Rectal smooth muscle tissue (tissue), 1 donor: Measurements from ENCODE around the gene FCMR.
A peak's percentile ranks its signal among the peaks of the same experiment; 100 is the strongest.

ENCODE experiments used
- H3K27ac ChIP-seq: one replicate; pipeline ENCODE4 v1.7.0; 2013; ENCODE audit warnings: low read depth, low read length, inconsistent platforms
- H3K27me3 ChIP-seq: one replicate; pipeline ENCODE4 v1.7.0; 2013; ENCODE audit warnings: low read length; ENCODE audit not compliant: control insufficient read depth, insufficient read depth
- H3K36me3 ChIP-seq: one replicate; pipeline ENCODE4 v1.7.0; 2013; ENCODE audit warnings: low read length; ENCODE audit not compliant: control insufficient read depth, insufficient read depth
- H3K4me1 ChIP-seq: one replicate; pipeline ENCODE4 v1.7.0; 2013; ENCODE audit warnings: low read length; ENCODE audit not compliant: control insufficient read depth, insufficient read depth
- H3K4me3 ChIP-seq: one replicate; pipeline ENCODE4 v1.7.0; 2013; ENCODE audit warnings: low read length
- H3K9ac ChIP-seq: one replicate; pipeline ENCODE4 v1.7.0; 2013; ENCODE audit warnings: low read length

Gene FCMR, protein sequence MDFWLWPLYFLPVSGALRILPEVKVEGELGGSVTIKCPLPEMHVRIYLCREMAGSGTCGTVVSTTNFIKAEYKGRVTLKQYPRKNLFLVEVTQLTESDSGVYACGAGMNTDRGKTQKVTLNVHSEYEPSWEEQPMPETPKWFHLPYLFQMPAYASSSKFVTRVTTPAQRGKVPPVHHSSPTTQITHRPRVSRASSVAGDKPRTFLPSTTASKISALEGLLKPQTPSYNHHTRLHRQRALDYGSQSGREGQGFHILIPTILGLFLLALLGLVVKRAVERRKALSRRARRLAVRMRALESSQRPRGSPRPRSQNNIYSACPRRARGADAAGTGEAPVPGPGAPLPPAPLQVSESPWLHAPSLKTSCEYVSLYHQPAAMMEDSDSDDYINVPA

DNA sequence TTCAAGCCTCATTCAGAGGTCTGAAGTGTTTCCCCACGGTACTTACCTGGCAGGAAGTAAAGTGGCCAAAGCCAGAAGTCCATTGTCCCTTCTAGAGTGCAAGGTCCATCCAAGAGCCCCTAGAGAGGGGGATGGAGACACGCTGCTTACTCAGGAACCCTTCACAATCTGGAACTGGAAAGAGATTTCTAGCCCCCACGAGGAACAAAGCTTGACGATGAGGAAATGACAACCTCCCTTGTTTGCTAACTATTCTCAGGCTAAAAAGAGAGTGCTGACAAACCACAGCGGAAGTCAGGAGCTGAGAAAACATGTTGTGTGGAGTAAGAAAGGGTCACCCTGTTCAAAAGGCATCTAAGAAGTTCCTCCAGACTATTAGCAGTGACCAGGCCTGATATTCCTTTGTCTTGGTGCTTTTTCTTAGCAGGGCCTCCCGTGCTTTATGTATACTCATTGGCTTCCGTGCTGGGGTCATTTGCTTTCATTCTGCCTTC, at the start of gene FCMR:
FCMR (minus strand) TSS at position 170 of the 494 bp plus-strand sequence; CDS start at position 83, 87 bp downstream.
- H3K36me3 ChIP-seq = no peaks in the 10 kb centered on the region
- H3K27ac ChIP-seq = no peak within 1 kb of the TSS
- no peaks in the 10 kb centered on the region for H3K4me1 ChIP-seq
- peak within 1 kb of the TSS; percentile 32 for H3K4me3 ChIP-seq
- H3K27me3 ChIP-seq = no peaks in the 10 kb centered on the region
- H3K9ac ChIP-seq = peak within 1 kb of the TSS; percentile 18

DNA sequence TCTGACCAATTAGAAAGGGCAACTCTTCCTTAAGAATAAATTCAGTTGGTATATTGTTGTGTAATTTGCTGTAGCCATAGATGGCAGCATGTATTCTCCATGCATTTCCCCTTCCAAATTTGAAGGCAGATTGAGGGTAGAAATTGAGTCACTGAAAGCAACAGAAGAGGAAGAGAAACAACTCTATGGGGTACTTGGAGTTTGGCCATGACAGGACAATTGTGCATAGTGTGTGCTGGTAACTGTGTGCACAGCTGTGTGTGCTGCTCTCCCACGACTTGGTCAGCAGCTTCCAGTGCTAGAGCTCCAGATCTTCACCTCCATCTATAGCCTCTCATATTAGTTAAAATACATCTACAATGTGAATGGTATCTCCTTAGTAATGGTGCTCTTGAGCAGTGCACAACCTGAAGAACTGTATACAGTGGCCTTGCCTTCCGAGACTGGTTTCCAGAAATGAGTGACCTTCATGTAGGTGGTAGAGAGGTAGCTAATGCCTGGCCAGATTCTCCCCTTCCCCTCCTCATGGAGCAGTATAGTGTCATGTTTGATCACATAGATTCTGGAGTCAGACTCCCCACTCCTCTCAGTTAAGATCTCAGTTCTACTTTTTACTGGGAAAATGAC, 49.4 kb upstream of the FCMR start:
- H3K9ac ChIP-seq = no peak overlapping the region
- H3K4me1 ChIP-seq = no peaks in the 10 kb centered on the region
- no peak overlapping the region for H3K4me3 ChIP-seq
- no peaks in the 10 kb centered on the region for H3K36me3 ChIP-seq
- H3K27me3 ChIP-seq = no peaks in the 10 kb centered on the region
- no peak overlapping the region for H3K27ac ChIP-seq

DNA sequence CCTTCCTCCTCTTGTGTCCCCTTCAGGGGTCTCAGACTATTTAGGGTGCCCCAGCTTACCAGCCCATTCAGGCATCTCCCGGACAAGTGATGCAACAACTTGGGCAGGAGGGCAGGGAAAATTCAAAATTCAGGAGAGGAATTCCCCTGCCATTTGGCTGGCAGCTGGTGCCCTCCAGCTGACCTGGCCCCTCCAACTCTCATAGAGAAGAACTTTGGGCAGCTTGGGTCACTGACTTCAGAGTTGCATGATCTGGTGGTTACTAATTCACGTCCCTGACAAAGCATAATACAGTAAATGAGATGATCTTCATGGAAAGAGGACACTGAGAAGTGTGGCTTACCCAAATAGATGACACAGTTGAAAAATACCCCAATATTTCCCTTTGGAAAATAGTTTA, 48.7 kb upstream of the FCMR start, which contains the start of gene FCAMR:
FCAMR (minus strand) TSS at position 15 of the 400 bp plus-strand sequence. CDS start 335 bp downstream, outside the sequence.
- H3K4me3 ChIP-seq = no peak within 1 kb of the TSS
- H3K4me1 ChIP-seq = no peaks in the 10 kb centered on the region
- no peak within 1 kb of the TSS for H3K9ac ChIP-seq
- no peak within 1 kb of the TSS for H3K27ac ChIP-seq
- H3K27me3 ChIP-seq = no peaks in the 10 kb centered on the region
- no peaks in the 10 kb centered on the region for H3K36me3 ChIP-seq

DNA sequence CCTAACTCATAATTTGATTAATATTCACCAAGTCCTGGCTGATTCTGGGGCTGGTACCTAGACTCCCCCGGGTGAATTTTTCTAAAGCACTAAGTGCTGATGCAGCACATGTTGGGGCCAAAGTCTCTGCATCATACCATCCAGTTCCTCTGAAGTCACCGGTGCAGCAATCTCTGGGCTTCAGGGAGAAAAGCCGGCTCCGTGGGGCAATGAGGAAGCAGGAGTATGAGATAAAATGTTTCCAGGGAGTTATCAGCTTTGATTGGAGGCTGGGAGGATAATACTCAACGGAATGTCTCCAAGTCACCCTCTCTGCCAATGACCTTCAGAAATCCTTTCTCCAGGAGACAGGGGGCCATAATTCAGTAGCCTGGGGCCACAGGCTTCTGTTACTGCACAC, 47.3 kb upstream of the FCMR start:
- Histone ChIP-seq H3K4me3 (no peak overlapping the region), H3K9ac (no peak overlapping the region), H3K4me1 (no peaks in the 10 kb centered on the region), H3K27ac (no peak overlapping the region), H3K36me3 (no peaks in the 10 kb centered on the region), H3K27me3 (no peaks in the 10 kb centered on the region)

DNA sequence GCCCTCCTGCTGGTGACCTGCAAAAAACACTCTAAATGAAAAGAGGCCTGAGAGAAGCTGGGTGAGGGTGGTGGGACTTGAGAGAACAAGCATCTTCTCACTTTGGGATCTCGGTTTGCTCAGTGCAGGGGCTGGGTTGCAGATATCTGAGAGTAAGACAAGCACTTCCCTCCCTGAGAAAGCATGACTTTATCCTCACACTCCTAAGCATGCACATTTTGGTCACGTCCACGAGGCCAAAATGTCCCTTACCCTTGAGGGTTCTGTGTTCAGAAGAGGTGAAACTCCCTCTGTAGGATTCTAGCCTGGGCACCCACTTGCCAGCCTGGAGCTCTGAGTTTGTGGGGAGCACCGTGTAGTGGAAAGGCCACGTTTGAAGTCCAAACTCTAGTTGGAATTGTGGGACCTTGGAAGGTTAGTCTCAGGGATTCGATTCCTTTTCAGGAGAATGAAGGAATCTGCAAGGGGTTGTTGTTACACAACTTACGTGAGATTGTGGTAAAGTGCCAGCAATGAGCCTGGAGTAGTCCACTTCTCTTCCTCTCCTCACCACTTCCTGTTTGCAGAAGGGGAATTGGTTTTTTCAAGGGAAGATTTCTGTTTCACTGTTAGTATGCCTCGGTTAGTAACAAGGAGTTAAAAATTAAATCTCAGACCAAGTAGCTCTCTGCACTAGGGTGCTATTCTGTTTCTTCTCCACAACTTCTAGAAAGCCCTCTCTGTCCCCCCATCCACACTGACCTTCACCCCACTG, 45.5 kb upstream of the FCMR start:
- no peaks in the 10 kb centered on the region for H3K36me3 ChIP-seq
- no peak overlapping the region for H3K4me3 ChIP-seq
- H3K4me1 ChIP-seq = no peaks in the 10 kb centered on the region
- no peak overlapping the region for H3K27ac ChIP-seq
- H3K27me3 ChIP-seq = no peaks in the 10 kb centered on the region
- no peak overlapping the region for H3K9ac ChIP-seq

DNA sequence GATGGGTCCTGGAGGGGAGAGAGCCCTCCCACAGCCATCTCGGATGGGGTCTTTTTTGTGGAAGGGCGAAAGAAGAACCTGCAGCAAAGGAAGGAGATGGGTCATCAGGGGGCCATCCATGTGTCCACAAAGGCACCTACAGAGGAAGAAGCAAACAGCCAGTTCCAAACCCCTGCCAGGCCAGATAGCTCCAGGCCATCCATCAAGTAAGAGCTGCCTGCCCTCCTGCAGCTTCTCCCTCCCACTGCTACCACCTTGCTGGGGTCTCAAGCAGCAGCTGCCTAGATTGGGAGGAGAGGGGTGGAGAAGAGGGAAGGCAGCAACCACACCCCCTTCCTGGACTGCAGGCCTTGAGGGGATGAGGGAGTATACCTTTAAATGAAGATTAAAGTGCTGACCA, 44.0 kb upstream of the FCMR start:
- Histone ChIP-seq H3K27me3 (no peaks in the 10 kb centered on the region), H3K27ac (no peak overlapping the region), H3K36me3 (no peaks in the 10 kb centered on the region), H3K4me3 (no peak overlapping the region), H3K9ac (no peak overlapping the region), H3K4me1 (no peaks in the 10 kb centered on the region)

DNA sequence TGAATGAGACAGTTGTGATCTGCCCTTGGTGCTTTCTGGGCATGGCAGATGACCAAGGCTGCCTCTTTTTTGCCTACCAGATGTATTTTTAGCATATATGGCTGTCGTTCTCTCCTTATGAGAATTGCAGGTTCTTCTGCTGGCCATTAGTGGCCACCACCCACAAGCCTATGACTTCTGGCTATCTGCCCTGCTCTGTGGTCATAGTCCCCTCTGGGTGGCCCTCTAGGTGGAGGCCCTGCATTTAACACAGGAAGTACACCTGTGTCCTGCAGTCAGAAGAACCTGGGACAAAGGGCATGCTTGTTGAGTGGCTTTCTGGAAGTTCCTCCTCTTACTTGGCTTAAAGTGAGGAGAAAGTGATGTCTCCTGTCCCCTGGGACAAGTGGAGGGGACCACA, 42.0 kb upstream of the FCMR start:
- H3K4me3 ChIP-seq = no peak overlapping the region
- H3K9ac ChIP-seq = no peak overlapping the region
- no peaks in the 10 kb centered on the region for H3K36me3 ChIP-seq
- no peaks in the 10 kb centered on the region for H3K27me3 ChIP-seq
- no peaks in the 10 kb centered on the region for H3K4me1 ChIP-seq
- no peak overlapping the region for H3K27ac ChIP-seq

DNA sequence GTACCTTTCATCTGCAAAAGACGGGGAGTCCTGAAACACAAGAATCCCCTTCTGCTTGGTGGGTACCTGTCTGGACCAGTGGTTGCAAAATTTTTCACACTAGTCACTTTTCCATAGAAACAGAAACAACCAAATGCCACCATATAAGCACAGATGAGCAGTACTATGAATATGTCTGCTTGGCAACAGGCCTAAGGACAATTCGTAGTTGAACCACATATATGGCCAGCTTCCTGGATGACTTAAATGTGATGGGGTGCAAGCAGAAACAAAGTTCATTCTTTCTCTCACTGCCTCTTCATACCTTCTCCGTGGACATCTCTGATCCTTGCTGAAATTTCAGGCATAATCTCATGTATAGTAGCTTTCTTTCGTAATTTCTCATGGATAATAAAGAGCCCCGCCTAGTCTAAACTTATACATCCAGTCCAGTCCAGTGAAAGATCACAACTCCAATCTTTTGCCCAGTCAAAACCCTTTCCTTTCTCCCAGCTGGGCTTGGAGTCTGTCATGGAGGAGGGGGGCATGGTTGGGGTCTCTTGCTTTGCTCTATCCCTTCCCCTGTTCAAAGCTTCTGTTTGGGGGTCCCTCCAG, 41.5 kb upstream of the FCMR start:
- Histone ChIP-seq H3K4me3 (no peak overlapping the region), H3K27ac (no peak overlapping the region), H3K36me3 (no peaks in the 10 kb centered on the region), H3K9ac (no peak overlapping the region), H3K4me1 (no peaks in the 10 kb centered on the region), H3K27me3 (no peaks in the 10 kb centered on the region)

DNA sequence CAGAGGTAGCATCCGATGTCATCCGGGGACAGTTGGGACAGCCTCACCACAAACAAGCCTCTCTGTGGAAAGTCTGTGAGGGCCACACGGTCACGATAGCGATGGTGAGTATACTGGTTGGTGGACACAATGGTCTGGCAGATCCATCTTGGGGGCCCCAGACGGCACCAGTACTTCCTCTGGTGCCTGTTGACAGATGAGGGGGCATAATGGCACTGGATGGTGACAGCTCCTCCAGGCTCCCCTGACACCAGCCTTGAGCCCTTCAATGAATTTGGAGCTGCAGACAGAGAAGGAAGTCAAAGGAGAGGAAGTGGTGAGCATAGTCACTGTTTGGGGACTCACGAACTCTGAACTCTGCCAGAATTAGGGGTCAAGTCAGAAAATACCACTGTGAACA, 40.5 kb upstream of the FCMR start:
- Histone ChIP-seq H3K27me3 (no peaks in the 10 kb centered on the region), H3K27ac (no peak overlapping the region), H3K4me1 (no peaks in the 10 kb centered on the region), H3K9ac (no peak overlapping the region), H3K36me3 (no peaks in the 10 kb centered on the region), H3K4me3 (peak overlapping the region; percentile 19)

DNA sequence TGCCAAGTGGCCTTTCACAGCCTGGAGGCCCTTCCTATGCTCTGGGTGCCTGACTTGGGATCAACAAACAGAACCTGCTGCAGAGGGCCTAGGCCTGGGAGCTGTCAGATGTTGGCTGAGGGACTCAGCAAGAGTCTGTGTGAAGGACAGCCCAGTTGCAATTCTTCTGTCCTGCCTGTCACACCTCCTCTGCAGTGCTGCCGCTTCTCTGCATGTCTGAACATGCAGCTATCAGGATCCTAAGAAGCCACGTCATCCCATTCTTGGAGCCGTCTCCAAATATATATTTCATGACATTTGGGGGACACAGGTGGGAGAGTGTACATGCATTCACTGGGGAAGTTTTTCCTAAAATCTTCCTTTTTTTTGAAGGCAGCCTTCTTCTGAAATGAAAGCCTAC, 39.9 kb upstream of the FCMR start:
- no peaks in the 10 kb centered on the region for H3K27me3 ChIP-seq
- H3K27ac ChIP-seq = no peak overlapping the region
- no peaks in the 10 kb centered on the region for H3K4me1 ChIP-seq
- no peaks in the 10 kb centered on the region for H3K36me3 ChIP-seq
- H3K4me3 ChIP-seq = no peak overlapping the region
- no peak overlapping the region for H3K9ac ChIP-seq

DNA sequence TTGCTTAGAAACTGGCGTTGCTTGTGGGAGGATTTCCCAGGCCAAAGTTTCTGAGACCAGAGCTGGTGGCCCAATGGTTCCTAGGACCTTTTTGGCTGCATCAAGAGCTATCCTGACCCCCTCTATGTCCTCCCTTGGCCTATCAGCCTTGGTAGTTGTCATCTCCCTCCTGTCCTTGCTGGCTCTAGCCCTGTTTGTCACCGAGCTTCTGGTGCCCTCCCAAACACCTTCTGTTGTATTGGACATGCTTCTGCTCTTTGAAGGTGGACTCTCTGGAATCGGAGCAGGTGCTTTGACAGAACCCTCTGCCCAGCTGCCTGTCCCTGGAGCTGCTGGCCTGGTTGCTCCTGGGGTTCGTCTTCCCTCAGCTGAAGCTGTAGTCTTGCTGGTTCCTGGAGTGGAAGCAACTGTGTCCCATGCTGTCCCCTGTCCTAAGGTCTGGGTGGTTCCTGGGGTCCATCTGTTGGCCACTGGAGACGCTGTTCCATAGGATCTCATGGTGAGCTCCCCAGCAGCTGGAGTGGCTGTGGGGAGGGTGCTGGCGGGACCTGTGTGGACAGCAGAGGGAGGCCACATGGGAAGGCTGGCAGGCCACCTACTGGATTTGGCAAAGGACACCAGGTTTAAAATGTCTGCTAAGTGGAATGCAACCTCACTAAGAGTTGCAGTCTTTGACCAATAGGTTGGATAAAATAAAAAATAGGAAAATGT, 39.1 kb upstream of the FCMR start:
- Histone ChIP-seq H3K4me3 (no peak overlapping the region), H3K36me3 (no peaks in the 10 kb centered on the region), H3K4me1 (no peaks in the 10 kb centered on the region), H3K27me3 (no peaks in the 10 kb centered on the region), H3K27ac (no peak overlapping the region), H3K9ac (no peak overlapping the region)
